Amygdala (tissue), 56 donors: Measurements from ENCODE around the gene PTAFR.

Experiments used
- DNase-seq, 56 donors: peaks; one replicate each; lab custom pipeline; 2025; lab: John Stamatoyannopoulos, UW

PTAFR gene

DNA sequence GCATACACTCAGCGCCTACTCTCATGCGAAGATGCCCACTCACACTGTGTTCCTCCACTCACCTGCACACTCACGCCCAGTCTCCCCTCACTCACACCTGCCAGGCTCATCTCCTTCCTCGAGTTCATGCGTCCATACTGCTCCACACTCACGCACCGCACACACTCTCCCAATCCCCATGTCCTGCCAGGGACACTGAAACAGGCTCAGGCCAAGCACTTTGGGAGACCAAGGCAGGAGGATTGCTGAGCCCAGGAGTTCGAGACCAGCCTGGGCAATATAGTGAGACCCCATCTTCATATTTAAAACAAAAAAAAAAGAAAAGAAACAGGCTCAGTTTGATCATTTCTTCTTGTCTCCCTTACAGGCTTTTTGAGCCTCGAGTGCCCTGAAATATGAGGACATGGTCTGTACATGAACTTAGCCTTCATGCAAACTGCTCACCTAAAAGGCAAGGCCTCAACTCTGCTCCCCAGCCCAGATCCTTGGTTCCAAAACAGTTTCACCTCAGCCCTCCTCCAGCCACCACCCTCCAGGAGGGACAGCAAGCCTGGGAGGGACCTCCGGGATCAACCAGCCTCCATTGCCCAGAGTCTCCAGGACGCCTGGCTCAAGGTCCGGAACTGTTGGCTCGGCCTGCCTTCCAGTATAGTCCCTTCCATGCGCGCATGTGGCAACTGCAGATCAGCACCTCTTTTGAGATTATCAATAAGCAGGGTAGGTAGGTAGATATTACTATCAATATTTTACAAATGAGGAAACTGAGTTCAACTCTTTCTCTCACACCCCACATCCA, 2.4 kb upstream of the PTAFR start:
- no peak for DNase-seq

DNA sequence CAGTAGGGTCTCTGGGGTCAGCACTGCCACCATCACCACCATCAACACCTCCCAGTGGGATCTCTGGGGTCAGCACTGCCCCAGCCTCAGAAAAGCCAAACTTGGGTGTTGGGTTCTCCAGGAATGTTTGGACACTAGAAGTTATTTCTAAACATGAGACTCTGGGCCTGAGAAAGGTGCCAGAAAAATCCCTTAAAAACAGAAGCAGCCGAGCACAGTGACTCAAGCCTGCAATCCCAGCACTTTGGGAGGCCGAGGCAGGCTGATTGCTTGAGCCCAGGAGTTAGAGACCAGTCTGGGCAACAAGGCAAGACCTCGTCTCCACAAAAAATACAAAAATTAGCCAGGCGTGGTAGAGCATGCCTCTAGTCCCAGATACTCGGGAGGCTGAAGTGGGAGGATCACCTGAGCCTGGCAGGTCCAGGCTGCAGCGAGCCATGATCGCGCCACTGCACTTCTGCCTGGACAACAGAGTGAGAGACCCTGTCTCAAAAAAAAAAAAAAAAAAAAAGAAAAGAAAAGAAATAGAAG, 470 bp downstream of the PTAFR start:
- DNase-seq: no peak

DNA sequence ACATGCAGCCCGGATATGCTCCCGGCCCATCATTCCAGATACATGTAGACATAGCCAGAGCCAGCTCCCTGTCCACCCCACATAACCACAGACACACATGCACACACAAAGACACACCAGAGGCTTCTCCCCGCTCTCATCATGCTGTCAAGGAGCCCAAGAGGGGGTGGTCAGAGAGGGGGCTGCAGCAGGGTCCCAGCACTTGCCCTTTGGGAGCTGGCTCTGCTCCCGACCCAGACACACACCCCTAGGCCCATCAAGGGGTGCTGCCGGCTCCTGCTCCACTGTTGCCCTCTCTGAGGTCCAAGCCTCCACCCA, 2.6 kb downstream of the PTAFR start:
- DNase-seq: peak in 1 of 56 donors; percentile 36

DNA sequence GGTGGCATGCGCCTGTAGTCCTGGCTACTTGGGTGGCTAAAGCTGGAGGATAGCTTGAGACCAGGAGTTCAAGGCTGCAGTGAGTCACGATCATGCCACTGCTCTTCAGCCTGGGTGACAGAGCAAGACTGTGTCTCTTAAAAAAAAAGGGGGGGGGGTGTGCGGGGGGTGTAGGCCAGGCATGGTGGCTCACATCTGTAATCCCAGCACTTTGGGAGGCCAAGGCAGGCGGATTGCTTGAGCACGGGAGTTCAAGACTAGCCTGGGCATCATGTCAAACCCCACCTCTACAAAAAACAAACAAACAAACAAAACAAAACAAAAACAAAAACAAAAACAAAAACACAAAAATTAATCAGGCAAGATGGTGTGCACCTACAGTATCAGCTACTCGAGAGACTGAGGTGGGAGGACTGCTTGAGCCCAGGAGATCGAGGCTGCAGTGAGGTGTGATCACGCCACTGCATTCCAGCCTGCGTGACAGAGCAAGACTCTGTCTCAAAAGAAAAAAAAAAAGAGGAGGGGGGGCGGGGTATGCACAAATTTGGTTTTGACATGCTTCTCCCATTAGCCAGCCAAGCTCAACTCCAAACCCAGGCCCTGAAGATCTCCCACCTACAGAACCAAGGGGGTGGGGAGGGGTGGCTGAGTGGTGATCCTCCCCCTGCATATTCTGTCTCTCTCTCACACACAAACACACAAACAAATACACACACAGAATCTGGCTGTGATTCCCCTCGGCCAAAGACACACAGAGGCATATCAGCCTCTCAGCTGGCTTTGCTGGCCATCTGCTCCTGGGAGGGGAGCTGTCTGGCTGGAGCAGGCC, 3.1 kb downstream of the PTAFR start:
- DNase-seq: peak in 39 of 56 donors; percentile 9 to 76 (median 47)

DNA sequence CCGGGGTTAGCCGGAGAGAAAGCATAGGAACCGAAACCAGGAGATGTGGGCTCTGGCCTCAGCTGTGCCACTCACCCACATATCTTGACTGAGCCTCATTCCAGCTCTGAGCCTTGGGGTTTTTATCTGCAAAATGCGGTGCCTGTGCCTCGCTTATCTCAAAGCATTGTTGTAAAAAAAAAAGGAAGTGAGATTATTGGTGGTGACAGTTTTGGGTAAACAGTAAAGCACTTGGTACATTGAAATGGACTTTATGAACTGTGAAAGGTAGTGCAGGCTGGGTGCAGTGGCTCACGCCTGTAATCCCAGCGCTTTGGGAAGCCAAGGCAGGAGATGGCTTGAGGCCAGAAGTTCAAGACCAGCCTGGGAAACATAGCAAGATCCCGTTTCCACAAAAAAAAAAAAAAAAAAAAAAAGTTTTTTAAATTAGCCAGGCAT, 3.8 kb downstream of the PTAFR start:
- peak in 15 of 56 donors; percentile 9 to 63 (median 18) for DNase-seq

DNA sequence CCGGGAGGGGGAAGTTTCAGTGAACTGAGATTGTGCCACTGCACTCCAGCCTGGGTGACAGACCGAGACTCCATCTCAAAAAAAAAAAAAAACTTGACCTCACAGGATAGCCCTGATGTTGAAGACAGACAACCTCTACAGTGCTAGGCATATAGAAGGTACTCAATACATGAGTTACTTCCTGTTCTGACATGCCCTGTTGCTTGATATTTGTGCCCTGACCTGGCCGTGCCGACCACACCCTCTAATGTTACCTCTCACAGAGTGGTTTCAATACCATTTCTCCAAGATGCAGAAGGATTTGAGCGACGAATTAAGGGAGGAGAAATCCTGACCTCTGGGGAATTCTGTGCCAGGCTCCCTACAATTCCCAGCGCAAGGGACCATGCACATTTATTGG, 5.2 kb downstream of the PTAFR start:
- DNase-seq: no peak

DNA sequence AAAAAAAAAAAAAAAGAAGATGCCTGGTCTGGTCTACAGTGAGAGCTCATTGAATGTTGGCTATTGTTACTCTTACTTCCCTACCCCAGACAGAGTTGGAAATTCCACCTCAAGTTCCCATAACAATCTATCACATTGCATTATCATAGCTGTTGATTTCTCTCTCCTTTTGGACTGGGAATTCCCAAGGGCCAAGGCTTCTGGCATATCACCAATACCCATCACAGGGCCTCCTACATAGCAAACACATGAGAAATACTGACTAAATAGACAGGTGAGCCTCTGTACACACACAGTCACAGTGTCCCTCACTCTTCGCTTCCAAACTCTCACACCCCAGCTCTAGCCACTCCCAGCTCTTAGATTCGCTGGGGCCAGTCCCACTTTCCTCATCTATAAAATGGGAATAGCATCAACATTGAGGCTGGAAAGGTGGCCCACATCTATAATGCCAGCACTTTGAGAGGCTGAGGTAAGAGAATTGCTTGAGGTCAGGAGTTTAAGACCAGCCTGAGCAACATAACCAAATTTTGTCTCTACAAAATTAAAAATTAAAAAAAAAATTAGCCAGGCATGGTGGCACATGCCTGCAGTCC, 6.4 kb downstream of the PTAFR start:
- DNase-seq: no peak

DNA sequence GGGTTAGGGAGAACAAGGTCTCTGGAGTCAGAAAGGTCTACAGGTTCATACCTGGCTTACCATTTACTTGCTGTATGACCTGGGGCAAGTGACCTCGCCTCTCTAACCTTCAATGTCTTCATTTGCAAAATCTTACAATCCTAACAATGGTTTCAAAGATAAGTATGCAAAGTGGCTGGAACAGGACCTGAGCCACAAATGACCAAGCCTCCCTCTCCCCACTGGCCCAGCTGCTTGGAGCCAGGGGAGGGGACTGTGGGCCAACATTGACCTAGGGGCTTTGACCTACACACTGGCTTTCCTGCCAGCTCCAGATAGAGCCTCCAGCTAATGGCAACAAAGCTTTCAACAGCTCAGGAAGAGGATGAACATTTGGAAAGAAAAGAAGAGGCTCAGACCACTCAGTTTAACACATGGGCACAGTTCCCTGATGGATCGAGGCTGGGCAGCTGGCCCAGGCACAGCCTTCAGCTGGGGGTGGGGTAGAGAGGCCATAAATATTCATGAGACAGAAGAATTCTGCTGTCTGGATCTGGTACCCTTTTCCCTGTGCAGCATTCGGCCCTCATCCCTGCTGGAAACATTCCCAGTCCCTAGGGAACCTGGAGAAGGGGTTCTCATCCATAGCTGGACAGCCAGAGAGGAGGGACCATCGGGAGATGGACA, 12.9 kb downstream of the PTAFR start:
- peak in 48 of 56 donors; percentile 15 to 89 (median 64) for DNase-seq

DNA sequence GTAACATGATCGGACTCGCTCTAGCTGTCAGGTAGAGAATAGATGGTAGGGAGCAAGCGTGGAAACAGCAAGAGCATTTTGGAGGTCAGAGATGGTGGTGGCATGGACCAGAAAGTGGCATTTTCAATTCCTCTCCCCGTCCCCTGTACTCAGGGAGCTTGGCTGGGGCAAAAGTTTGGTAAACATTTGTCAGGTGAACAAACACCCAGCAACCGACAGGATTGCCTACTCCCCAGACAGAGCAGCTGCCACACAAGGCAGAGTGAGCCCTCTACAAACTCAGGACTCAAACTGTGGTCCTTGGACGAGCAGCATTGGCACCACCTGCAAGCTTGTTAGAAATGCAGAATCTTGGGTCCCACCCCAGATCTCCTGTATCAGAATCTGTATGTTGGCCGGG, 14.3 kb downstream of the PTAFR start:
- DNase-seq: no peak

DNA sequence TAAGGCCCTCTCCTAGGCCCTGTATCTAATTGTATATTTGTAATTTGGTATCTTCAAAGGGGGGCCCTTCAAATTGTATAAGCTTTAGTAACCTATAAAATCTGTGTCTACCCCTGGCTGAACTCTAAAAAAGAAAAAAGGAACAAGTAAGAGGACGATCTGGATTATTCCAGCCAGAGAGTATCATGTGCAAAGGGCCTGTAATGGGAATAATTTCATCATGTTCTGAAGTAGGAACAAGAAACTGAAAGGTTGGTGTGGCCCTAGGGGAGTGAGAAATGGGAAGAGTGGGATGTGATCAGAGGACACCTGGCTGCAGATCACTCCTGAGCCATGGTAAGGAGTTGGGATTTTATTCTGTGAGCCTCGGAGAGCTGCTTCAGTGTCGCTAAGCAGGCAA, 14.7 kb downstream of the PTAFR start:
- DNase-seq: no peak

DNA sequence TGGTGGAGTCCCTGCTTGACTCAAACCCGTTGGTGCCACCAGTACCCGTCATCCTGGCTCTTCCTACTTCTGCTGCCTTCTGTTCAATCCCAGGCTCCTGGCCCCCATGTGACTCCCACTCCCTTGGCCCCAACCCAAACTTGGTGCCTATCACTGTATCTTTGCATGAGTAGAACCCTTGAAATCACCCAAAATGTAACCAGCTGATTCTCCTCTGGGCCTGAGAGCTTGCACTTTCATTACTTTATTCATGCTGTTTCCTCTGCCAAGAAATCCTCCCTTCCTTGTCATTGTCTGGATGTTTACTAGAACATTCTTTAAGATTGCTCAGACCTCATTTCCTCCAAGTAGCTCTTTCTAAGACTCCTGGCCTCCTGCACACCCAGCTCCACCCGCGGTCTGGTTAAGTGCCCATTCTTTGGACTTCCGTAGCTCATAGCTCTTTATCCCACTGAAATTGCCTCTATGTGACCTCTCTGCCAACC, 15.7 kb downstream of the PTAFR start:
- peak in 1 of 56 donors; percentile 45 for DNase-seq

DNA sequence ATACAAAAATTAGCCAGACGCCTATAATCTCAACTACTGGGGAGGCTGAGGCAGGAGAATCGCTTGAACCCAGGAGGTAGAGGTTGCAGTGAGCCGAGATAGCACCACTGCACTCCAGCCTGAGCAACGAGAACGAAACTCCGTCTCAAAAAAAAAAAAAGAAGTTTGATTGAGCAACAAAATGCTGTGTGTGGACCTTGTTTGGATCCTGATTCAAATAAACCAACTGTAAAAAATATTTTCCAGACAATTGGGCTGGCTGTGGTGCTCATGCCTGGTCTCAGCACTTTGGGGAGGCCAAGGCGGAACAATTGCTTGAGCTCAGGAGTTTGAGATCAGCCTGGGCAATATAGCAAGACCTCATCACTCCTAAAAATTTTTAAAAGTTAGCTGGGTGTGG, 16.8 kb downstream of the PTAFR start:
- no peak for DNase-seq

DNA sequence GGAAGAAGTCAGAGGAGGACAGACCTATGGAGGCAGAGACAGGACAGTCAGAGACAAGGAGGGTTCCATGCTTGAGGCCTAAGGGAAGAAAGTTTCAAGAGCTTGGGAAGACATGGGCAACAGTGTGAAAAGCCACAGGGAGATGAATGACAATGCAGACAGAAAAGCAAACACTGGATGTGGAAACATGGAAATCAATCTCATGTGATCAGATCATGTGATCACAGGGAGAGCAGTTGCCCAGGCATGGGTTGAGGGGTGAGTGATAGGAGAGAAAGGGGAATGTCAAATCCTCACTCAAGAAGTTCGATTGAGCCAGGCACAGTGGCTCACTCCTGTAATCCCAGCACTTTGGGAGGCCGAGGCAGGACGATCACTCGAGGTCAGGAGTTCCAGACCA, 17.2 kb downstream of the PTAFR start:
- no peak for DNase-seq

DNA sequence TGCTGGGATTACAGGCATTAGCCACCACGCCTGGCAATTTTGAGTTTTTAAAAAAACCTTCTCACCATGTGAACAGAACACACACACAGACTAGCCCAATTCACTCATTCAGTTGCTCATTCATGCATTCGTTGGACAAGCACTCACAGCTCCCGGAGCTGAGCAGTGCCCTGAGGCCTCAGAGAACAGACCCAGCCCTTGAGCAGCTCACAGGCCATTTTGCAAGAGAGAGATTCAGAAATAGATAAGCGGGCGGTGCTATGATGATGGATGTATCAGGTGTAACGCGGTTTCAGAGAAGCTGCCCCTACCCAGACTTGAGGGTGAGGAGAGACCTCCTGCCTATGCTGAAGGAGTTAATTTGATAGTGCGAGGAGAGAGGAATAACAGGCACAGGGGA, 18.6 kb downstream of the PTAFR start:
- DNase-seq: no peak

DNA sequence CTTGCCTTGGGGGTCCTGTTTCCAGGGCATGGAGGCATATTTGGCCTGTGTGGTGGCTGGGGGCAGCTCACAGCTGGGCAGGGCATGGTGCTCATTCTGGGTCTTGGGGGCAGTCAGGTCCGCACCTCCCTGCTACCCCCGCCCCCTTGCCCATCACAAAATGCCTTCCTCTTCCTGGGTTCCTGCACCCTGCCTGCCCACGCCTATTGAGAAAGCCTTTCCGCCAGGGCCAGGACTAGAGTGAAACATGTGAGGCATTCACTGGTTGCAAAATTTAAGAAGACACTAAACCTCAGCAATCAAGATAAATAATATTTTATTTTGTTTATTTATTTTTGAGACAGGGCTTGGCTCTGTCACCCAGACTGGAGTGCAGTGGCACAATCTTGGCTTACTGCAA, 19.7 kb downstream of the PTAFR start:
- DNase-seq: peak in 4 of 56 donors; percentile 8 to 20 (median 14)

DNA sequence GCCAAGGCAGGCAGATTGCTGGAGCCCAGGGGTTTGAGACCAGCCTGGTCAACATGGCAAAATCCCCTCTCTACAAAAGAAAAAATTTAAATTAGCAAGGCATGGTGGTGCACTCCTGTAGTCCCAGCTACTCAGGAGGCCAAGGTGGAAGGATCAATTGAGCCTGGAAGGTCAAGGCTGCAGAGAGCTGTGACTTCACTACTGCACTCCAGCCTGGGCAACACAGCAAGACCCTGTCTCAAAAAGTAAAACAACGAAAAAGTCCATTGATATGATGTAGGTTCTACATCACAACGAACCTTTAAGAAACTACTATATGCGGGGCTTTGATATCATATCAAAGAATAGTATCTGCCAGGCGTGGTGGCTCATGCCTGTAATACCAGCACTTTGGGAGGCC, 20.9 kb downstream of the PTAFR start:
- DNase-seq: no peak

DNA sequence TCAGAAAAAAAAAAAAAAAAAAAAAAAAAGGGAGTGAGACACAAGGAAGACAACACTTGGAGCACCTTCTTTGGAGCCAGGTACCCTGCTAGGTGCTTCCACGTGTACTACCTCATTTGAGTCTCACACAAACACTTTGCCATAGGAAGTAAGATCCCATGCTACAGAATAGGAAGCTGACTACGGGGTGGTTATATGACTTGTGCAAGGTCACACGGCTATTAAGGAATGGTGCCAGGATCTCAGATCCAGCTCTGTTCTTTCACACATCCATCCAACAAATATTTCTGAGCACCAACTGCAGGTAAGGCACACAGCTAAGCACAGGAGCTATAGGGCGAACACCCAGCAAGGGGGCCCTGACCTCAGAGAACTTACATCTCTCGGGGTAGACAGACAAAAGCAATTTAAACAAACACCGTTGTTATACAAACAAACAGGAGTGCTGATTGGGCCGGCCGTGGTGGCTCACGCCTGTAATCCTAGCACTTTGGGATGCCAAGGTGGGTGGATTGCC, 22.4 kb downstream of the PTAFR start:
- no peak for DNase-seq

DNA sequence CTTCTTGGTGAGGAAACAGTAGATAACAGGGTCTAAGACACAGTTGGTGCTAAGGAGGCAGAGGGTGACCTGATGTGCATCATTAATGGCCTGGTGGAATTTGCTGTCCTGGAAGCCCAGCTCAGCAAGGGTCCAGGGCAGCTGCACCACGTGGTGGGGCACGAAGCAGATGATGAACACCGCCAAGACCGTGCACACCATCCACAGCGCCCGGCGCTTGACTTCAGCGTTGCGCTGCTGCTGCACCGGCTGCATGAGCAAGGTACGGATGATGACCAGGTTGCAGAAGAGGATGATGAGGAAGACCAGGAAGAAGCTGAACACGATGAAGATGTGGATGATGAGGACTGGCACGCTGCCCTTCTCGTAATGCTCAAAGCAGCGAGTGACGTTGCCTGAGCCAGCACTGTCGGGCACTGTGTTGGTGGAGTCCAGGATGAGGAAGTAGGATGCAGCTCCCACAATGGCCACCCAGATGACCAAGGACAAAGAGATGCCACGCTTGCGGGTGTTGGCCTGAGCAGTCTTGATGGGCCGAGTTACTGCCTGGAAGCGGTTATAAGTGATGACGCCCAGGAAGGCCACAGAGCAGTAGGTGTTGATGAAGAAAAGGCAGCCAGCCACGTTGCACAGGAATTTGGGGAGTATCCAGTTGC, 26.2 kb downstream of the PTAFR start:
- no peak for DNase-seq

DNA sequence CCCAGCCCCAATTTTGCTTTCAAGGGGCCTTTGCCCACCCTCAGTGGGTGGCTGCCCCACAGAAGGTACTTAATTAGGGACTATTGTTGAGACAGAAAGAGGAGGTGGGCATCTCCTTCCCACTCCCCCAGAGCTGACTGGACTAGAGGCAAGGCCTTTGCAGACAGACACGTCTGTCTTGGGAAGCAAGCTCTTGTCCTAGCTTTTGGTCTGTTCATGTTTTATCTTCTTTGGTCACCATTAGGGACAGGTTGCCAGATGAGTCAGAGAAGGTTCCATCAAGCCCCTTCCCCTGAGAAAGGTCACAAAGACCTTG, 27.7 kb downstream of the PTAFR start:
- DNase-seq: no peak
